B cell (primary cell): Measurements from ENCODE around the gene ACKR2. TPM values are rescaled to one million over a fixed set of nuclear protein-coding genes. Genes with fewer than 3 reads are reported as not detected.

ENCODE experiments used
- ATAC-seq: fragments of 200-7000 bp; cut with Tn5 transposase; one replicate; pipeline ENCODE4 v1.10.0; 2021; ENCODE audit warnings: low read depth, mild to moderate bottlenecking, moderate number of reproducible peaks, moderate library complexity
- CTCF ChIA-PET: fragments of 350-600 bp; sonication (Branson Sonifier 250); formaldehyde crosslinking; loops from one replicate; lab custom pipeline; 2021; ENCODE audit warnings: antibody characterized with exemption, inconsistent platforms; lab: Charles Lee
- POLR2A ChIA-PET: fragments of 350-600 bp; sonication (Branson Sonifier 250); formaldehyde crosslinking; loops from one replicate; lab custom pipeline; 2021; ENCODE audit warnings: antibody characterized with exemption; lab: Charles Lee
- DNase-seq: peaks from one replicate; pipeline ENCODE4 v3.0.0; 2013
- H2AFZ ChIP-seq: 2 replicates; pipeline ENCODE4 v1.6.1; 2012; ENCODE audit warnings: mild to moderate bottlenecking, low read depth, low read length; ENCODE audit not compliant: insufficient read depth, poor library complexity, severe bottlenecking
- H3K27ac ChIP-seq, 2 donors: 1 replicate in 1 of 2; 2 replicates in 1 of 2; pipeline ENCODE4 v1.5.1; 2012 to 2013; ENCODE audit warnings: low read length in 2 of 2, mild to moderate bottlenecking in 2 of 2, moderate library complexity in 1 of 2
- H3K27me3 ChIP-seq, 4 experiments: fragments of 200-600 bp in 1 of 4; sonication (generic) in 1 of 4; replicated peaks in 1 of 4; 1 replicate in 2 of 4; 2 replicates in 2 of 4; pipeline versions ENCODE4 v1.6.1 to v1.7.0; 2013 to 2016; ENCODE audit warnings: low read length in 3 of 4, mild to moderate bottlenecking in 2 of 4, mixed read lengths in 1 of 4, moderate library complexity in 1 of 4; ENCODE audit not compliant: insufficient read depth in 4 of 4, control insufficient read depth in 3 of 4; ENCODE audit errors: control extremely low read depth in 1 of 4
- H3K36me3 ChIP-seq, 2 experiments: replicated peaks in 1 of 2; 1 replicate in 1 of 2; 2 replicates in 1 of 2; pipeline versions ENCODE4 v1.6.1 to v1.7.1; 2013; ENCODE audit warnings: low read length in 1 of 2; ENCODE audit not compliant: insufficient read depth in 2 of 2, control insufficient read depth in 1 of 2; ENCODE audit errors: control extremely low read depth in 1 of 2, extremely low read depth in 1 of 2
- H3K4me1 ChIP-seq, 2 donors: fragments of 200-600 bp in 1 of 2; sonication (generic) in 1 of 2; 1 replicate in 1 of 2; 2 replicates in 1 of 2; pipeline versions ENCODE4 v1.5.1 to v1.6.1; 2013 to 2017; ENCODE audit warnings: low read length in 2 of 2; ENCODE audit not compliant: control insufficient read depth in 2 of 2, insufficient read depth in 2 of 2
- H3K4me2 ChIP-seq: replicated peaks from 2 replicates; pipeline ENCODE3; 2012; ENCODE audit warnings: mild to moderate bottlenecking, low read depth, low read length; ENCODE audit not compliant: poor library complexity, severe bottlenecking
- H3K4me3 ChIP-seq, 5 experiments: fragments of 200-600 bp in 1 of 5; sonication (generic) in 1 of 5; 1 replicate in 3 of 5; 2 replicates in 2 of 5; pipeline versions ENCODE4 v1.5.1 to v1.7.0; 2011 to 2016; ENCODE audit warnings: low read length in 4 of 5, mild to moderate bottlenecking in 4 of 5, low read depth in 2 of 5, control low read depth in 1 of 5, moderate library complexity in 1 of 5; ENCODE audit not compliant: insufficient read depth in 1 of 5; ENCODE audit errors: control extremely low read depth in 1 of 5, extremely low read depth in 1 of 5
- H3K79me2 ChIP-seq: fragments of 200-600 bp; sonication (generic); one replicate; pipeline ENCODE4 v1.6.0; 2016; ENCODE audit warnings: low read length; ENCODE audit not compliant: control insufficient read depth, insufficient read depth
- H3K9ac ChIP-seq: fragments of 200-600 bp; sonication (generic); 2 replicates; pipeline ENCODE4 v1.6.1; 2017; ENCODE audit warnings: mild to moderate bottlenecking, low read length, moderate library complexity
- H3K9me3 ChIP-seq, 3 donors: one replicate each; pipeline versions ENCODE4 v1.6.1 to v1.7.1; 2013; ENCODE audit warnings: low read length in 2 of 3; ENCODE audit not compliant: control insufficient read depth in 2 of 3, insufficient read depth in 1 of 3; ENCODE audit errors: control extremely low read depth in 1 of 3
- H4K20me1 ChIP-seq: 2 replicates; pipeline ENCODE4 v1.6.0; 2012; ENCODE audit warnings: mild to moderate bottlenecking, low read length; ENCODE audit not compliant: insufficient read depth, control insufficient read depth, poor library complexity, severe bottlenecking
- H3K27ac Mint-ChIP-seq: one replicate; pipeline ENCODE4 v1.8.0; 2021; ENCODE audit warnings: mixed read lengths
- H3K27me3 Mint-ChIP-seq: one replicate; pipeline ENCODE4 v1.8.0; 2021; ENCODE audit warnings: mixed read lengths
- H3K4me1 Mint-ChIP-seq: one replicate; pipeline ENCODE4 v1.8.0; 2021; ENCODE audit warnings: mixed read lengths
- H3K4me3 Mint-ChIP-seq: one replicate; pipeline ENCODE4 v1.8.0; 2021; ENCODE audit warnings: mixed read lengths
- H3K9me3 Mint-ChIP-seq: one replicate; pipeline ENCODE4 v1.8.0; 2022; ENCODE audit warnings: mixed read lengths; ENCODE audit not compliant: insufficient read depth
- CTCF ChIP-seq: fragments of 200-600 bp; IDR thresholded peaks from one replicate; pipeline ENCODE4 v1.8.0; 2022; ENCODE audit warnings: antibody characterized with exemption, mild to moderate bottlenecking
- intact Hi-C: fragments of 100-400 bp; cut with micrococcal nuclease; formaldehyde crosslinking; loops from one replicate; pipeline ENCODE4 v1.10.0; 2022
- polyA plus RNA-seq: library from polyadenylated mRNA; depleted of rRNA; stranded (reverse); fragments of >200 nt; gene quantifications from 2 replicates; pipeline ENCODE4 v1.2.3, GENCODE V29; 2012
- total RNA-seq, 2 donors: library from RNA; stranded (reverse); fragments of 120-200 nt in 1 of 2; gene quantifications; 1 replicate in 1 of 2; 2 replicates in 1 of 2; pipeline versions ENCODE4 v1.2.3 to v1.2.4, GENCODE V29; 2013 to 2022

Gene ACKR2
- total and polyA plus RNA-seq, 2 donors (not counting 1 experiment from before 2014, with no cell fraction given): 0.31 to 1.7 TPM

DNA sequence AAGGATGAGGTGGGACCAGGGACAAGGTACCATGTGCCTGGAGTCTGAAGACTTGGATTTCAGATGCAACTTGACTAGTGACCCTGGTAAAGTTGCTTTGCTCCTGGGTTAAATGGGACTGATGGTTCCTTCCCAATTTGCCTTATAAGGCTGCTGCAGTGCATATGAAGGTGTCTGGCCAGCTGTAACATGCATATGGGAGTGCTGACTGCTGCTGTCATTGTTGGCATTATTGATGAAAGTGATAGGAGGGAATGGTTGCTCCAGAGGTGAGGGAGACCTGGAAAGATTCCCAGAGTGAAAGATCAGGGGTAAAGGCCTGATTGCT, 45.9 kb downstream of the ACKR2 start:
- CTCF ChIA-PET: interaction anchor here (1.9 kb wide), 1 partner anchor 16 kb away, joined by 6 read pairs; no protein-coding TSS in a partner anchor
- no peak overlapping the region for H3K27ac Mint-ChIP-seq

More for the DNA sequence above, 45.9 kb downstream of the ACKR2 start:
- POLR2A ChIA-PET: no interaction called here
- H3K27ac ChIP-seq: no peak overlapping the region
- H3K4me3 ChIP-seq: no peak overlapping the region
- no peak overlapping the region for H2AFZ ChIP-seq
- intact Hi-C loops: no loop called here
- no peaks in the 10 kb centered on the region for H3K27me3 ChIP-seq
- H3K9me3 Mint-ChIP-seq: no peaks in the 10 kb centered on the region
- no peak overlapping the region for H3K9ac ChIP-seq
- H3K4me1 Mint-ChIP-seq: peaks cover 21% of the 10 kb centered on the region
- H3K9me3 ChIP-seq: no peaks in the 10 kb centered on the region
- H3K4me1 ChIP-seq: peaks cover 12% of the 10 kb centered on the region in 2 donors
- H3K4me2 ChIP-seq: no peak overlapping the region
- ATAC-seq (no peak), DNase-seq (no peak)
- H3K79me2 ChIP-seq: no peaks in the 10 kb centered on the region
- H3K4me3 Mint-ChIP-seq: no peak overlapping the region
- no peaks in the 10 kb centered on the region for H4K20me1 ChIP-seq
- H3K36me3 ChIP-seq: no peaks in the 10 kb centered on the region
- no peak for TF ChIP-seq CTCF
- H3K27me3 Mint-ChIP-seq: peaks cover 12% of the 10 kb centered on the region
